Tibial nerve (tissue), 4 donors: ENCODE data around the gene SH3TC1. TPM values are rescaled to one million over a fixed set of nuclear protein-coding genes. Genes with fewer than 3 reads are reported as not detected.
A peak's percentile ranks its signal among the peaks of the same experiment; 100 is the strongest.

Experiments used
- DNase-seq, 2 donors: peaks; one replicate each; pipeline ENCODE4 v3.0.0-alpha.2; 2019; ENCODE audit warnings: low spot score in 2 of 2
- H3K27ac ChIP-seq, 4 donors: fragments of 200-600 bp; sonication (generic) in 3 of 4; one replicate each; pipeline ENCODE4 v1.5.1; 2017 to 2019; ENCODE audit warnings: mild to moderate bottlenecking in 1 of 4
- H3K27me3 ChIP-seq, 2 donors: fragments of 200-600 bp; sonication (generic) in 1 of 2; one replicate each; pipeline versions ENCODE4 v1.5.1 to v1.6.0; 2017 to 2019
- H3K36me3 ChIP-seq, 3 donors: fragments of 200-600 bp; sonication (generic); one replicate each; pipeline ENCODE4 v1.5.1; 2018 to 2019
- H3K4me1 ChIP-seq, 4 donors: fragments of 200-600 bp; sonication (generic) in 3 of 4; one replicate each; pipeline ENCODE4 v1.5.1; 2017 to 2019
- H3K4me3 ChIP-seq, 4 donors: fragments of 200-600 bp; sonication (generic) in 3 of 4; one replicate each; pipeline ENCODE4 v1.5.1; 2017 to 2019; ENCODE audit warnings: mild to moderate bottlenecking in 1 of 4, moderate library complexity in 1 of 4
- H3K9me3 ChIP-seq, 4 donors: fragments of 200-600 bp; sonication (generic) in 3 of 4; one replicate each; pipeline ENCODE4 v1.5.1; 2017 to 2019
- EP300 ChIP-seq, 2 donors: sonication (generic); formaldehyde crosslinking; IDR thresholded peaks; one replicate each; pipeline ENCODE4 v1.6.1; 2017; ENCODE audit warnings: antibody characterized with exemption in 2 of 2, mild to moderate bottlenecking in 1 of 2
- POLR2A ChIP-seq, 2 donors: fragments of 450-650 bp; IDR thresholded peaks; one replicate each; pipeline ENCODE4 v1.6.1; 2017; ENCODE audit warnings: antibody characterized with exemption in 2 of 2, mild to moderate bottlenecking in 2 of 2, moderate library complexity in 2 of 2
- WGBS, 2 donors: methylation state at CpG; one replicate each; pipeline ENCODE4 v1.1.5; 2018; 5-methylcytosine and 5-hydroxymethylcytosine counted together
- total RNA-seq, 4 donors: library from RNA; depleted of rRNA; stranded (reverse); fragments of >200 nt; gene quantifications; one replicate each; pipeline ENCODE4 v1.1.0, GENCODE V29; 2016
- TF ChIP-seq, protein P1 (sequence below), 5 experiments: fragments of 200-600 bp in 3 of 5; fragments of 450-650 bp in 2 of 5; sonication (generic) in 3 of 5; IDR thresholded peaks; one replicate each; pipeline ENCODE4 v1.5.1; 2016 to 2019; ENCODE audit warnings: antibody characterized with exemption in 5 of 5, mild to moderate bottlenecking in 3 of 5, moderate library complexity in 2 of 5

The SH3TC1 gene
- total RNA-seq, 4 donors from 2014 or later, result 31.6 to 176 (median 69.7) TPM

DNA sequence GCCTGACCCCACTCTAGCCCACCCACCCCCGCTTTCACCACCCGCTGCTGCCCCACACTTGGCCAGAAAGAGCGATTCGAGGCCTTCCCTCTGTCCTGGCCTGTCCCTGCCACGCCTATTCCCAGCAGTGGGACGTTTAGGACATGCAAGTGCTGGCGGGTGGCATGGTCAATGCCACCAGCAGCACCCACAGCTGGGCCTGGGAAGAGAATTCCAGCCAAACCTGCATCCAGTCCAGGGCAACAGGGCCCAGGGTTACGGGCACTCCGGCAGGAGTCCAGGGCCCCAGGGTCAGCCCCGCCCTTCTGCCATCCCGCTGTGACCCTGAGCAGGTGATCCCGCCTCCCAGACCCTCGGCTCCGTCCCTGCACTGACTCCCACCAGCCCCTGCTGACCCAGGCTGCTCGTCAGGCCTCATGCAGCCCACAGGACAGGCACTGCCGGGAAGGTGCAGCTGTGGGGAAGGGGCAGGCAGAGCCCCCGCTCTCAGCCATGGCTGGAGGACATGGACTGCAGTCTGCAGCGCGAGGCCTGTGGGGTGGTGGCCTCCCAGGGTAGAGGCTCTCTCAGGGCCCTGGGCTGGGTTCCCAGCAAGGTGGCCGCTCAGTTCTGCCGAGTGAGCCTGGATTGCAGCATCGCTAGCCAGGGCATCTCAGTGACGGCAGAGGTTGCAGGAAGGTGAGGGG is 63.7 kb downstream of the SH3TC1 start:
- Histone ChIP-seq H3K27ac (no peak overlapping the region), H3K9me3 (no peaks in the 10 kb centered on the region), H3K4me3 (no peak overlapping the region), H3K4me1 (peaks cover 0 to 12% (median 0%) of the 10 kb centered on the region in 4 donors), H3K36me3 (no peaks in the 10 kb centered on the region), H3K27me3 (no peaks in the 10 kb centered on the region)
- WGBS, 2 donors, result 72 to 76% methylated on average over 17 to 22 of the region's 23 CpGs
- TF ChIP-seq POLR2A (IDR thresholded peaks at IDR 0.05) (no peak), EP300 (IDR thresholded peaks at IDR 0.05) (no peak)
- DNase-seq, result no peak

DNA sequence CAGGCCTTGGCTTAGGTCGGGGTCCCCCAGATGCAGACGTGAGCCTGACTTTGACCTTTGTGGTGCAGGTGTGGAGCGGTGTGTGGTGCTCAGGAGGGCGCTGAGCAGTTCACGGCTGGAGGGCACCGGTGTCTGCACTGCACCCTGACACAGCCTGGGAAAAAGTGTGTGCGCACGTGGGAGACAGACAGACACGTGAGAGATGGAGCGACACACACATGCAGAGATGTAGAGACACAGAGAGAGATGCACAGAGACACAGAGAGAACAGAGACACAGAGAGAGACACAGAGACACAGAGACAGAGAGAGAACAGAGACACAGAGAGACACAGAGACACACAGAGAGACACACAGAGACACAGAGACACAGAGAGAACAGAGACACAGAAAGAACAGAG is 64.3 kb downstream of the SH3TC1 start:
- TF ChIP-seq POLR2A (IDR thresholded peaks at IDR 0.05) (no peak), EP300 (IDR thresholded peaks at IDR 0.05) (no peak)
- TF ChIP-seq, protein P1, sequence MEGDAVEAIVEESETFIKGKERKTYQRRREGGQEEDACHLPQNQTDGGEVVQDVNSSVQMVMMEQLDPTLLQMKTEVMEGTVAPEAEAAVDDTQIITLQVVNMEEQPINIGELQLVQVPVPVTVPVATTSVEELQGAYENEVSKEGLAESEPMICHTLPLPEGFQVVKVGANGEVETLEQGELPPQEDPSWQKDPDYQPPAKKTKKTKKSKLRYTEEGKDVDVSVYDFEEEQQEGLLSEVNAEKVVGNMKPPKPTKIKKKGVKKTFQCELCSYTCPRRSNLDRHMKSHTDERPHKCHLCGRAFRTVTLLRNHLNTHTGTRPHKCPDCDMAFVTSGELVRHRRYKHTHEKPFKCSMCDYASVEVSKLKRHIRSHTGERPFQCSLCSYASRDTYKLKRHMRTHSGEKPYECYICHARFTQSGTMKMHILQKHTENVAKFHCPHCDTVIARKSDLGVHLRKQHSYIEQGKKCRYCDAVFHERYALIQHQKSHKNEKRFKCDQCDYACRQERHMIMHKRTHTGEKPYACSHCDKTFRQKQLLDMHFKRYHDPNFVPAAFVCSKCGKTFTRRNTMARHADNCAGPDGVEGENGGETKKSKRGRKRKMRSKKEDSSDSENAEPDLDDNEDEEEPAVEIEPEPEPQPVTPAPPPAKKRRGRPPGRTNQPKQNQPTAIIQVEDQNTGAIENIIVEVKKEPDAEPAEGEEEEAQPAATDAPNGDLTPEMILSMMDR (IDR thresholded peaks at IDR 0.05), result no peak
- Histone ChIP-seq H3K4me3 (no peak overlapping the region), H3K9me3 (no peaks in the 10 kb centered on the region), H3K27me3 (no peaks in the 10 kb centered on the region), H3K4me1 (peaks cover 0 to 14% (median 0%) of the 10 kb centered on the region in 4 donors), H3K36me3 (no peaks in the 10 kb centered on the region), H3K27ac (no peak overlapping the region)
- WGBS, 2 donors, result 85 to 89% methylated on average over 10 of the region's 10 CpGs
- DNase-seq, result no peak

DNA sequence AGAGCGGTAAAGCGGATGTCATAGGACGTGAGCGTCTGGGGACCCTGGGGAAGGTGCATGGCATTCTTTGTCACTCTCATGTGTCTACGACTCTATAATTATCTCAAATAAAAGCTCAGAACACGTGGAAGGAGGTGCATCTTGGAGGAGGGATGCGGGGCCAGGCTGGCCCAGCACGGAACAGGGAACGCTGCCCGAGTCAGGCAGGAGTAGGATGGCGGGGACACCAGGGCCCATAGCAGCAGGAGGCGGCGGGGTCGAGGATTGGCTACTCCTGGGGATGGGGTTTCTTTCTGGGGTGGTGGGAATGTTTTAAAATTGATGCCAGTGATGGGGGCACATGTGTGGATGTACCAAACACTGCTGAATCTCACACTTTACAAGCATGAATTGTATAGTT is 65.0 kb downstream of the SH3TC1 start:
- Histone ChIP-seq H3K27ac (no peak overlapping the region), H3K27me3 (peaks cover 0 to 3% of the 10 kb centered on the region in 2 donors), H3K36me3 (no peaks in the 10 kb centered on the region), H3K4me1 (peaks cover 0 to 16% (median 0%) of the 10 kb centered on the region in 4 donors), H3K4me3 (no peak overlapping the region), H3K9me3 (no peaks in the 10 kb centered on the region)
- DNase-seq, result no peak
- 83 to 84% methylated on average over 14 of the region's 14 CpGs for WGBS, 2 donors
- TF ChIP-seq POLR2A (IDR thresholded peaks at IDR 0.05), result no peak
- TF ChIP-seq, protein P1 (IDR thresholded peaks at IDR 0.05), result no peak
- no peak for TF ChIP-seq EP300 (IDR thresholded peaks at IDR 0.05)

DNA sequence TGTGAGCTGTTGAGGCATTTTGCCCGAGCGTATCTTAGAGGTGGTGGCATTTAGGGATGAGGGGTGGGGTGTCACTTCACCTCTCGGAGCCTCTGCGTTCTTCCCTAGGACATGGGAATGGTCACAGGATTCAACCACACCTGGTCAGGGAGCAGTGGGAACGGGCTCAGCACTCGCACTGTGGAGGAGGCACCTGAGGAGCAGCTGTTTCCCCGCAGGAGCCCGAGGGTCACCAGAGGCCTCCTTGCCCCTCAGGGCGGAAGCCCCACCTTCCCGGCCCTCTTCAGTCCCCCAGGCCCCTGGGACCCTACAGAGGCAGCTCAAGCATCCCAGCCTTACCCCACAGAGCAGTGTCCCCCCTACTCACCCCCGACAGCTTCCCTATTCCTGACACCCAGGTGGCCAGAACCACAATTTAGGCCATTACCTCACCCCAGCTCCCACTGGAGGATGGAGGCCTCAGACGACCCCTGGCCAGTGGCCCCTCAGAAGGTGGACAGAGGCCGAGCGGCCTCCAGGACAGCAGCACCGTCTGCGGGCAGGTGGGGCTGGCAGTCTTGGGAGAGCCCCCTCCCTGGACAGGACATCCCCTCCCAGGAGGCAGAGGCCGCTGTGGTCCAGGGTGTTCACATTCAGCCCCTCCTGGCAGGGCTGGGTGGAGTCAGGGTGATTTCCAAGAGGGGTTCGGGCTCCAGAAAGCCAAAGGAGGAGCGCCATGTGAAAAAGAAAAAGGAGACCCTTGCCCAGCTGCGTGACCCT is 66.3 kb downstream of the SH3TC1 start:
- Histone ChIP-seq H3K9me3 (no peaks in the 10 kb centered on the region), H3K4me1 (peaks cover 0 to 27% (median 0%) of the 10 kb centered on the region in 4 donors), H3K27me3 (peaks cover 0 to 10% of the 10 kb centered on the region in 2 donors), H3K36me3 (no peaks in the 10 kb centered on the region), H3K4me3 (no peak overlapping the region), H3K27ac (no peak overlapping the region)
- no peak for TF ChIP-seq EP300 (IDR thresholded peaks at IDR 0.05)
- TF ChIP-seq, protein P1 (IDR thresholded peaks at IDR 0.05), result no peak
- TF ChIP-seq POLR2A (IDR thresholded peaks at IDR 0.05), result no peak
- 81% methylated on average over 18 to 20 of the region's 20 CpGs for WGBS, 2 donors
- DNase-seq, result no peak

DNA sequence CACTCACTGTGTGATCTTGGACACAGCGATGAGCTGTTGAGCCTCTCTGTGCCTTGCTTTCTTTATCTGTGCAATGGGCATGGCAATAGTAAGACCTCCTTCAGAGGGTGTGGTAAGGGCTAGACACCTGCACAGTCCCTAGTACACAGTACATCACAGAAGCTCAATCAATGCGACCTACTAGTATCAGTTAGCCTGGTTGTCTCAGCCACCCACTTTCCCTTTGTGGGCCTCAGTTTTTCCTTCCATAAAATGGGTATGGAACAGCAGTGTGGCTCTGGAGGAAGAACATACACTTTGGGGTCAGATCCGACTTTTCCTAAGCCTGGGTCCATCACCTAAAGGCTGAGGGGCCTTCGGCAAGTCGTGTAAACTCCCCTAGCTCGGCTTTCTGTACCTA is 67.0 kb downstream of the SH3TC1 start:
- WGBS, 2 donors, result 88 to 92% methylated on average over 6 of the region's 6 CpGs
- Histone ChIP-seq H3K4me1 (peaks cover 0 to 32% (median 0%) of the 10 kb centered on the region in 4 donors), H3K9me3 (no peaks in the 10 kb centered on the region), H3K4me3 (no peak overlapping the region), H3K27me3 (peaks cover 0 to 15% of the 10 kb centered on the region in 2 donors), H3K36me3 (no peaks in the 10 kb centered on the region), H3K27ac (peak overlapping the region in 1 of 4 donors; percentile 52)
- no peak for DNase-seq
- TF ChIP-seq, protein P1 (IDR thresholded peaks at IDR 0.05), result no peak
- TF ChIP-seq EP300 (IDR thresholded peaks at IDR 0.05) (no peak), POLR2A (IDR thresholded peaks at IDR 0.05) (no peak)
